K562 (cell line): ENCODE results near the gene GALR3. TPM values are rescaled to one million over a fixed set of nuclear protein-coding genes. Genes with fewer than 3 reads are reported as not detected.

ENCODE experiments used
- ATAC-seq: fragments of 200-7000 bp; cut with Tn5 transposase; 3 replicates; pipeline ENCODE4 v1.9.1; 2020; ENCODE audit warnings: moderate library complexity
- BruUV-seq: library from RNA; stranded (reverse); fragments of 400-500 nt; replicated peaks from 2 replicates; lab custom pipeline; 2021; lab: Mats Ljungman, UMichigan
- CTCF ChIA-PET: fragments of 300-600 bp; formaldehyde crosslinking; extraction: SDS; loops from one replicate; lab custom pipeline; 2021; ENCODE audit warnings: low intra/inter-chr PET ratio; lab: Yijun Ruan, JAX
- POLR2A ChIA-PET: fragments of 300-600, 350-650 bp; sonication (Branson Sonifier 250); formaldehyde crosslinking; extraction: SDS; loops from one replicate; lab custom pipeline; 2021; ENCODE audit warnings: antibody characterized with exemption, inconsistent platforms; lab: Yijun Ruan, JAX
- DNase-seq, 4 experiments: peaks; one replicate each; pipeline versions ENCODE4 v3.0.0 to v3.0.0-alpha.2; 2011 to 2018; ENCODE audit warnings: low spot score in 3 of 4, mixed read lengths in 3 of 4; ENCODE audit errors: extremely low read depth in 1 of 4
- FAIRE-seq: peaks from 2 replicates; lab custom pipeline; 2011; peaks lifted over from hg19 to GRCh38; lab: Jason Lieb, UNC
- H2AFZ ChIP-seq: 2 replicates; pipeline ENCODE4 v1.6.0; 2011; ENCODE audit warnings: low read depth, low read length, control low read depth, inconsistent platforms
- H3K27ac ChIP-seq: fragments of 200-600 bp; 3 replicates; pipeline ENCODE4 v1.8.0; 2011; ENCODE audit warnings: low read depth, mild to moderate bottlenecking, control low read depth, inconsistent platforms, low read length, moderate library complexity, mixed read lengths; ENCODE audit errors: extremely low read depth
- H3K27me3 ChIP-seq, 2 experiments: fragments of 300-600 bp in 1 of 2; 2 replicates in 1 of 2; 3 replicates in 1 of 2; pipeline versions ENCODE4 v1.6.0 to v1.8.0; 2011; ENCODE audit warnings: inconsistent platforms in 2 of 2, low read length in 2 of 2, mild to moderate bottlenecking in 1 of 2, mixed read lengths in 1 of 2, moderate library complexity in 1 of 2; ENCODE audit not compliant: control insufficient read depth in 2 of 2, insufficient read depth in 2 of 2
- H3K36me3 ChIP-seq: fragments of 300-600 bp; 3 replicates; pipeline ENCODE4 v1.8.0; 2011; ENCODE audit warnings: mild to moderate bottlenecking, low read length, inconsistent platforms; ENCODE audit not compliant: control insufficient read depth, insufficient read depth
- H3K4me1 ChIP-seq, 2 experiments: fragments of 200-600 bp in 1 of 2; replicated peaks in 1 of 2; 2 replicates in 1 of 2; 3 replicates in 1 of 2; pipeline versions ENCODE4 v1.5.1 to v1.8.0; 2011; ENCODE audit warnings: inconsistent platforms in 2 of 2, low read length in 2 of 2, mild to moderate bottlenecking in 1 of 2, mixed read lengths in 1 of 2, moderate library complexity in 1 of 2; ENCODE audit not compliant: control insufficient read depth in 2 of 2, insufficient read depth in 2 of 2
- H3K4me2 ChIP-seq: 2 replicates; pipeline ENCODE4 v1.6.1; 2011; ENCODE audit warnings: low read length, control low read depth, inconsistent platforms, mixed read lengths; ENCODE audit not compliant: insufficient read depth
- H3K4me3 ChIP-seq: fragments of 200-600 bp; sonication (generic), shearing (Covaris generic); 2 replicates; pipeline ENCODE4 v1.5.1; 2016; ENCODE audit warnings: control low read depth, inconsistent platforms
- H3K79me2 ChIP-seq: fragments of 200-600 bp; 3 replicates; pipeline ENCODE4 v1.8.0; 2011; ENCODE audit warnings: low read length, inconsistent platforms; ENCODE audit not compliant: control insufficient read depth, insufficient read depth
- H3K9ac ChIP-seq, 2 experiments: 2 replicates each; pipeline versions ENCODE4 v1.6.0 to v1.6.1; 2011; ENCODE audit warnings: low read depth in 2 of 2, low read length in 2 of 2, control low read depth in 1 of 2, inconsistent platforms in 1 of 2, mild to moderate bottlenecking in 1 of 2, mixed read lengths in 1 of 2; ENCODE audit not compliant: insufficient read depth in 1 of 2
- H3K9me1 ChIP-seq: one replicate; pipeline ENCODE4 v1.6.0; 2011; ENCODE audit warnings: inconsistent platforms, mild to moderate bottlenecking, low read length, moderate library complexity; ENCODE audit not compliant: control insufficient read depth, insufficient read depth
- H3K9me3 ChIP-seq: replicated peaks from 2 replicates; pipeline ENCODE4 v1.5.1; 2011; ENCODE audit warnings: low read depth, low read length, inconsistent platforms; ENCODE audit not compliant: control insufficient read depth, insufficient read depth
- H4K20me1 ChIP-seq: replicated peaks from 2 replicates; pipeline ENCODE4 v1.6.1; 2011; ENCODE audit warnings: low read length, inconsistent platforms, mixed read lengths; ENCODE audit not compliant: control insufficient read depth, insufficient read depth
- CBFA2T3 ChIP-seq: fragments of 450-650 bp; IDR thresholded peaks from 2 replicates; pipeline ENCODE4 v1.6.1; 2017
- ESRRB ChIP-seq: fragments of 250-450 bp; sonication (Bioruptor Pico); IDR thresholded peaks from 2 replicates; pipeline ENCODE4 v1.5.0; 2020; ENCODE audit warnings: mild to moderate bottlenecking, moderate library complexity, borderline replicate concordance
- FOXK1 ChIP-seq: sonication (generic); formaldehyde crosslinking; IDR thresholded peaks from 2 replicates; pipeline ENCODE4 v1.8.0; 2022; ENCODE audit warnings: missing genetic modification reagents, mild to moderate bottlenecking, borderline replicate concordance
- HNRNPL ChIP-seq: fragments of 200-400 bp; formaldehyde crosslinking; IDR thresholded peaks from 2 replicates; pipeline ENCODE4 v1.6.1; 2017; ENCODE audit warnings: low read depth, mild to moderate bottlenecking, low read length
- MTF1 ChIP-seq: fragments of 250-450 bp; sonication (Bioruptor Pico); IDR thresholded peaks from 2 replicates; pipeline ENCODE4 v1.9.0; 2021; ENCODE audit warnings: moderate library complexity, mild to moderate bottlenecking, inconsistent platforms, borderline replicate concordance
- POLR3A ChIP-seq: IDR thresholded peaks from 2 replicates; pipeline ENCODE4 v1.6.1; 2011; ENCODE audit warnings: borderline replicate concordance, mild to moderate bottlenecking, moderate library complexity; ENCODE audit not compliant: insufficient read length, insufficient read depth; ENCODE audit errors: extremely low read depth
- ZBTB7A ChIP-seq: IDR thresholded peaks from 2 replicates; pipeline ENCODE4 v1.6.1; 2011; ENCODE audit warnings: low read depth, mild to moderate bottlenecking, low read length, moderate library complexity, borderline replicate concordance; ENCODE audit not compliant: control insufficient read depth
- ZKSCAN1 ChIP-seq: fragments of 150-350 bp; IDR thresholded peaks from 2 replicates; pipeline ENCODE4 v1.6.1; 2016; ENCODE audit warnings: low read depth, low read length
- ZNF253 ChIP-seq: fragments of 250-450 bp; sonication (Bioruptor Pico); conservative IDR thresholded peaks from 2 replicates; pipeline ENCODE4 v1.6.1; 2021; ENCODE audit warnings: mild to moderate bottlenecking
- ZNF41 ChIP-seq: fragments of 250-450 bp; sonication (Bioruptor Pico); conservative IDR thresholded peaks from 2 replicates; pipeline ENCODE4 v1.4.0; 2020; ENCODE audit warnings: mild to moderate bottlenecking
- WGBS: fragments of 100-300 bp; shearing (Covaris generic); methylation state at CpG from one replicate; pipeline ENCODE4 v1.1.6; 2016; ENCODE audit warnings: low coverage, mixed read lengths; ENCODE audit not compliant: insufficient coverage; ENCODE audit errors: missing lambda C conversion rate; 5-methylcytosine and 5-hydroxymethylcytosine counted together
- in situ Hi-C: fragments of 300-500 bp; cut with MboI; formaldehyde crosslinking; loops from 4 replicates; pipeline ENCODE4 v1.15.0; 2018; ENCODE audit warnings: inconsistent platforms, mixed read lengths
- intact Hi-C: fragments of 100-400 bp; cut with micrococcal nuclease; formaldehyde crosslinking; loops from 2 replicates; pipeline ENCODE4 v1.14.2; 2022
- polyA plus RNA-seq, 8 experiments: library from polyadenylated mRNA; depleted of rRNA in 4 of 8; stranded (reverse) in 5 of 8; unstranded in 3 of 8; fragments of >200 nt; fragmentation: Nextera tagmentation in 2 of 8; fragmentation: Illumina TruSeq in 1 of 8; extraction: Ambion mirVana in 2 of 8; extraction: Trizol in 1 of 8; gene quantifications; 2 replicates each; pipeline versions ENCODE4 v1.2.1 to v1.2.3, GENCODE V29; 2011 to 2014; ENCODE audit warnings: inconsistent platforms in 1 of 8, missing spikeins in 1 of 8
- total RNA-seq, 7 experiments: library from RNA; depleted of rRNA in 6 of 7; stranded (reverse); fragments of >200 nt in 6 of 7; fragmentation: Illumina TruSeq in 2 of 7; extraction: Trizol in 2 of 7; gene quantifications; 2 replicates each; pipeline versions ENCODE4 v1.2.1 to v1.2.3, GENCODE V29; 2011 to 2021; ENCODE audit warnings: low replicate concordance in 1 of 7
- TF ChIP-seq, protein P1 (sequence below): fragments of 250-450 bp; sonication (Bioruptor Pico); IDR thresholded peaks from 2 replicates; pipeline ENCODE4 v1.6.1; 2021; ENCODE audit warnings: mild to moderate bottlenecking

GALR3 gene
- total and polyA plus RNA-seq, 9 of the 15 experiments (the other 6 are each of a cell fraction or from before 2014, with no cell fraction given) = 0.13 TPM; not detected in 8

DNA sequence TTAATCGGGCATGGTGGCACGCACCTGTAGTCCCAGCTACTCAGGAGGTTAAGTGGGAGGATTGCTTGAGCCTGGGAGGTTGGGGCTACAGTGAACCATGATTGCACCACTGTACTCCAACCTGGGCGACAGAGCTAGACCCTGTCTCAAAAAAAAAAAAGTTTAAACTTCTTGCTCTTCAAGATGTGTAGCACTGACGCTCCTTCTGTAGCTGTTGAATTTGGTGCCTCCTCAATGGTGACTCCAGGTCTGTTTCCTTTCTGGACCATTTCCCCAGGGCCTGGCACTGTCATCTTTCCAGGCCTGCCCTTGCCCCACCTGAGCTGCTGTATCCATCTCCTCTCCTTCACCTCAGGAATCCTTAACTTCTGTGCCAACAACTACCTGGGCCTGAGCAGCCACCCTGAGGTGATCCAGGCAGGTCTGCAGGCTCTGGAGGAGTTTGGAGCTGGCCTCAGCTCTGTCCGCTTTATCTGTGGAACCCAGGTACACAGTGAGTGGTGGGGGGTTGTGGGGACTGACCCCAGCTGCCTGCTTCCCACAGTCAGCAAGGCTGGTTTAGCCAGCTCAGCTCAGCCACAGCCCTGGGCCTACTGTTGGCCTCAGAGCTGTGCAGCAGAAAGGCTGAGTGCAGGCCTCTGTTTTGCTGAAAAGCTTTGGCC lies 13.4 kb upstream of the GALR3 start:
- Histone ChIP-seq H2AFZ (no peak overlapping the region), H3K4me3 (no peak overlapping the region), H3K79me2 (peaks cover 33% of the 10 kb centered on the region), H3K4me1 (peaks cover 21 to 31% of the 10 kb centered on the region in 2 experiments; a peak in 4 of 5 replicates), H3K9me1 (no peaks in the 10 kb centered on the region), H3K36me3 (peaks cover 37% of the 10 kb centered on the region; the same call in 2 of the 3 replicates), H3K9me3 (no peaks in the 10 kb centered on the region), H4K20me1 (no peaks in the 10 kb centered on the region), H3K4me2 (peak overlapping the region; percentile 29; the same call in 1 of the 2 replicates), H3K27ac (no peak overlapping the region), H3K9ac (peak overlapping the region; percentile 31 to 90; a peak in 3 of 4 replicates), H3K27me3 (no peaks in the 10 kb centered on the region)
- intact Hi-C loops (no loop called here), in situ Hi-C loops (no loop called here)
- ChIA-PET CTCF (interaction anchor here (0.6 kb wide), 1 partner anchor 55 kb away, joined by 4 read pairs; no protein-coding TSS in a partner anchor), POLR2A (interaction anchor here (0.6 to 4.5 kb wide), 3 partner anchors 8 to 200 kb away, joined by 3 to 34 read pairs (median 7); no protein-coding TSS in a partner anchor)
- FAIRE-seq = no peak
- peak in 1 of 4 experiments; percentile 49 for DNase-seq
- TF ChIP-seq ZNF253 (CRISPR knock-in tag) = no peak
- TF ChIP-seq POLR3A = no peak
- no peak for TF ChIP-seq HNRNPL
- no peak for TF ChIP-seq ZKSCAN1
- peak; percentile 33; the same call in 1 of the 2 replicates for TF ChIP-seq CBFA2T3
- no peak for TF ChIP-seq ESRRB
- no peak for TF ChIP-seq MTF1 (CRISPR knock-in tag)
- TF ChIP-seq, protein P1, sequence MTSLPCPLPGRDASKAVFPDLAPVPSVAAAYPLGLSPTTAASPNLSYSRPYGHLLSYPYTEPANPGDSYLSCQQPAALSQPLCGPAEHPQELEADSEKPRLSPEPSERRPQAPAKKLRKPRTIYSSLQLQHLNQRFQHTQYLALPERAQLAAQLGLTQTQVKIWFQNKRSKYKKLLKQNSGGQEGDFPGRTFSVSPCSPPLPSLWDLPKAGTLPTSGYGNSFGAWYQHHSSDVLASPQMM (CRISPR knock-in tag) = no peak
- TF ChIP-seq ZNF41 (CRISPR knock-in tag) = no peak
- no peak for TF ChIP-seq FOXK1 (CRISPR knock-in tag)
- TF ChIP-seq ZBTB7A = peak; percentile 35; the same call in 1 of the 2 replicates
- BruUV-seq = no TSS peak
- 62% methylated on average over 5 of the region's 5 CpGs for WGBS
- ATAC-seq = no peak
